ENCODE results near the gene ABCC6. TPM values are rescaled to one million over a fixed set of nuclear protein-coding genes. Genes with fewer than 3 reads are reported as not detected.

Gene ABCC6
- total RNA-seq, 1 donor from 2014 or later = 2.7 TPM

DNA sequence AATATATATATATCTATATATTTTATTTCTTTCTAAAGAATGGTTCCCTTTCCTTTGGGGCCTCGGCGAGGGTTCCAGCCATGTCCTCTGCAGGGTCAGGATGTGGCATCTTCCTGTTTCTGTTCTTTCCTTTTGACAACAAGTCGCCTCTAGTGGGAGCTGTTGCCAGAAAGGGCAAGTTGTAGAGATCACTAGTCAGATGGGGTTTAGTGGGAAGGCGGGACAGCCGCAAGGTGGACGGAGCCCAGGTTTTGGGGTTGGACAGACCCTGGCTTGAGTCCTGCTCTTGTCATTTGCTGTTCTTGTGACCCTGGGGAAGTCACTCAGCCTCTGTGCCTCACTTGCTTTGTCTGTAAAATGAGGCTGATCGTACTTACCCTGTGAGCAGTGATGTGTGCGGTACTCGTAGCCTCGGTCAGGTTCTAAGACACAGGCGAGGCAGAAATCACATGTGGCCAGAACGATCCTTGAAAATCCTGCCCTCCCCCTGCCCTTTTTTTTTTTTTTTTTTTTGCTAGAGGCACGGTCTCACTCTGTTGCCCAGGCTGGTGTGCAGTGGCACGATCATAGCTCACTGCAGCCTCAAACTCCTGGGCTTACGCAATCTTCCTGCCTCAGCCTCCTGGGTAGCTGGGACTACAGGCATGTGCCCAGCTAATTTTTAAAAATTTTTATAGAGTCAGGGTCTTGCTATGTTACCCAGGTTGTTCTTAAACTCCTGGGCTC lies 80.1 kb downstream of the ABCC6 start:
- Mint-ChIP-seq H3K27me3 (ENCODE audit: unreplicated experiment) (peaks cover 2% of the 10 kb centered on the region), H3K27ac (ENCODE audit: unreplicated experiment) (no peak overlapping the region), H3K9me3 (ENCODE audit: unreplicated experiment) (no peaks in the 10 kb centered on the region), H3K36me3 (ENCODE audit: unreplicated experiment) (no peaks in the 10 kb centered on the region), H3K4me3 (ENCODE audit: unreplicated experiment) (no peak overlapping the region), H3K4me1 (ENCODE audit: low read depth, unreplicated experiment) (no peaks in the 10 kb centered on the region)
- no peak for DNase-seq
- TF ChIP-seq, protein P1, sequence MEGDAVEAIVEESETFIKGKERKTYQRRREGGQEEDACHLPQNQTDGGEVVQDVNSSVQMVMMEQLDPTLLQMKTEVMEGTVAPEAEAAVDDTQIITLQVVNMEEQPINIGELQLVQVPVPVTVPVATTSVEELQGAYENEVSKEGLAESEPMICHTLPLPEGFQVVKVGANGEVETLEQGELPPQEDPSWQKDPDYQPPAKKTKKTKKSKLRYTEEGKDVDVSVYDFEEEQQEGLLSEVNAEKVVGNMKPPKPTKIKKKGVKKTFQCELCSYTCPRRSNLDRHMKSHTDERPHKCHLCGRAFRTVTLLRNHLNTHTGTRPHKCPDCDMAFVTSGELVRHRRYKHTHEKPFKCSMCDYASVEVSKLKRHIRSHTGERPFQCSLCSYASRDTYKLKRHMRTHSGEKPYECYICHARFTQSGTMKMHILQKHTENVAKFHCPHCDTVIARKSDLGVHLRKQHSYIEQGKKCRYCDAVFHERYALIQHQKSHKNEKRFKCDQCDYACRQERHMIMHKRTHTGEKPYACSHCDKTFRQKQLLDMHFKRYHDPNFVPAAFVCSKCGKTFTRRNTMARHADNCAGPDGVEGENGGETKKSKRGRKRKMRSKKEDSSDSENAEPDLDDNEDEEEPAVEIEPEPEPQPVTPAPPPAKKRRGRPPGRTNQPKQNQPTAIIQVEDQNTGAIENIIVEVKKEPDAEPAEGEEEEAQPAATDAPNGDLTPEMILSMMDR (IDR thresholded peaks at IDR 0.05; ENCODE audit: partially characterized antibody, unreplicated experiment) = no peak

DNA sequence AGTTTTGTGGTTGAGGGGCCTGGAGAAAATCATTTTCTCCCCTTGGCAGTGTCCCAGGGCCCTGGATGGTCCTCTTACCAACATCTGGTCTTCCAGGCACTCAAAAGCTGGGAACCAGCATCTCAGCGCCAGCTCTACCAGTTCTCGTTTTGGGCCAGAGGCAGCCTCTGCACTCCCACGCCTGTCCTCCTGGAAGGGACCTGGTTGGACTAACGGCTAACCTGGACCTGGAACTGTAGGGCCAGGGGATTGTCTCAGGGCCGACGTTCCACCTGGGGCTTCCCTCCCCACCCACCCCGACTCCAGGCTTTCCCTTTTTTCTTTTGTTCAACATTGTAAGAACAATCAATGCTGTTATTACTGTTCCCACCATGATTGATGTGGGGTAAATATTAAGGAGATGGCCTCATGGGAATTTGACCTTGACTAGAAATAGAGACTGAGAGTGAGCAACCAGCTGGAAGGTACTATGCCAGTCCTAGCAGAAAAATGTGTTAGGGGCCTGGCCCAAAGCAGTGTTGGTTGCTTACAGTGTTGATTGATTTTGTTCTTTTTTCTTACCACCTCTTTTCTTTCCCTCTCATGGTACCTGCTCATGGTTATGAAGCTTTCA lies 81.4 kb downstream of the ABCC6 start:
- H3K4me1 Mint-ChIP-seq (ENCODE audit: low read depth, unreplicated experiment) = no peaks in the 10 kb centered on the region
- H3K4me3 Mint-ChIP-seq (ENCODE audit: unreplicated experiment) = no peak overlapping the region
- no peaks in the 10 kb centered on the region for H3K9me3 Mint-ChIP-seq (ENCODE audit: unreplicated experiment)
- peaks cover 2% of the 10 kb centered on the region for H3K27me3 Mint-ChIP-seq (ENCODE audit: unreplicated experiment)
- no peaks in the 10 kb centered on the region for H3K36me3 Mint-ChIP-seq (ENCODE audit: unreplicated experiment)
- no peak overlapping the region for H3K27ac Mint-ChIP-seq (ENCODE audit: unreplicated experiment)
- DNase-seq = no peak
- TF ChIP-seq, protein P1 (IDR thresholded peaks at IDR 0.05; ENCODE audit: partially characterized antibody, unreplicated experiment) = no peak

DNA sequence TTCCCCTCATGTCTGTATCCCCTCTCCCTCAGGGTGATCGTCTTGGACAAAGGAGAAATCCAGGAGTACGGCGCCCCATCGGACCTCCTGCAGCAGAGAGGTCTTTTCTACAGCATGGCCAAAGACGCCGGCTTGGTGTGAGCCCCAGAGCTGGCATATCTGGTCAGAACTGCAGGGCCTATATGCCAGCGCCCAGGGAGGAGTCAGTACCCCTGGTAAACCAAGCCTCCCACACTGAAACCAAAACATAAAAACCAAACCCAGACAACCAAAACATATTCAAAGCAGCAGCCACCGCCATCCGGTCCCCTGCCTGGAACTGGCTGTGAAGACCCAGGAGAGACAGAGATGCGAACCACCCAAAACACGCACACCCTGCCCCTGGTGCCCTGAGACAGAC lies 82.2 kb downstream of the ABCC6 start:
- no peak overlapping the region for H3K27ac Mint-ChIP-seq (ENCODE audit: unreplicated experiment)
- no peaks in the 10 kb centered on the region for H3K9me3 Mint-ChIP-seq (ENCODE audit: unreplicated experiment)
- no peaks in the 10 kb centered on the region for H3K4me1 Mint-ChIP-seq (ENCODE audit: low read depth, unreplicated experiment)
- DNase-seq = no peak
- H3K36me3 Mint-ChIP-seq (ENCODE audit: unreplicated experiment) = no peaks in the 10 kb centered on the region
- H3K27me3 Mint-ChIP-seq (ENCODE audit: unreplicated experiment) = peaks cover 2% of the 10 kb centered on the region
- no peak overlapping the region for H3K4me3 Mint-ChIP-seq (ENCODE audit: unreplicated experiment)
- TF ChIP-seq, protein P1 (IDR thresholded peaks at IDR 0.05; ENCODE audit: partially characterized antibody, unreplicated experiment) = no peak

DNA sequence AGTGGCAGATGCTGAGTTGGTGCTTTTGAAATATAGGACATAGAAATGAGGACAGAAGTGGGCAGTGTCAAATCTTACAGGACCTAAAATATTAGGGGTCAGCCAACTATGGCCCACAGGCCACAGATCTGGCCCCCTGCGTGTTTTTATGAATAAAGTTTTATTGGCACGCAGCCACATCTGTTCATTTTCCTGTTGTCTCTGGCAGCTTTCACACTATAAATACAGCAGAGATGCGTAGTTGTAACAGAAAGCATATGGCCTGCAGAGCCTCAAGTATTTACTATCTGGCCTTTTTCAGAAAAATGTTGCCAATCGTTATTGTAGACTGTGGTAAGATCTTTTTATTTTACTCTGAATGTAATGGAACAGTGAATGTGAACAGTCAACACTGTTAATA lies 82.8 kb downstream of the ABCC6 start:
- Mint-ChIP-seq H3K27ac (ENCODE audit: unreplicated experiment) (no peak overlapping the region), H3K36me3 (ENCODE audit: unreplicated experiment) (no peaks in the 10 kb centered on the region), H3K4me1 (ENCODE audit: low read depth, unreplicated experiment) (no peaks in the 10 kb centered on the region), H3K4me3 (ENCODE audit: unreplicated experiment) (no peak overlapping the region), H3K9me3 (ENCODE audit: unreplicated experiment) (no peaks in the 10 kb centered on the region), H3K27me3 (ENCODE audit: unreplicated experiment) (peaks cover 2% of the 10 kb centered on the region)
- TF ChIP-seq, protein P1 (IDR thresholded peaks at IDR 0.05; ENCODE audit: partially characterized antibody, unreplicated experiment) = no peak
- no peak for DNase-seq

DNA sequence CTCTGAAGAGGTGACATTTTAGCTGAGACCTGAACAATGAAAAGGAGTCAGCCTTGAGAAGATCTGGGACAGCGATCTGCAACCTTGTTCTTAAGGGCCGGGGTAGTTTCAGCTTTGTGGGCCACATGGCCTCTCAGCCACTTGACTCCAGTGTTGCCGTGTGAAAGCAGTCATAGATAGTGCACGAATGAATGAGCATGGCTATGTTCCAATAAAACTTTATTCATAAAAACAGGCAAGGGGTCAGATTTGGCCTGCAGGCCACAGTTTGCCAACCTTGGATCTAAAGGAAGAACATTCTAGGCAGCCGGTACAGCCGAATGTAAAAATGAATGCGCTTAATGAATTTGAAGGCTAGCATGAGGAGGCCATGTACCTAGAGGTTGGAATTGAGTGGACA lies 83.5 kb downstream of the ABCC6 start:
- H3K27me3 Mint-ChIP-seq (ENCODE audit: unreplicated experiment) = peaks cover 2% of the 10 kb centered on the region
- H3K27ac Mint-ChIP-seq (ENCODE audit: unreplicated experiment) = no peak overlapping the region
- no peak overlapping the region for H3K4me3 Mint-ChIP-seq (ENCODE audit: unreplicated experiment)
- no peaks in the 10 kb centered on the region for H3K4me1 Mint-ChIP-seq (ENCODE audit: low read depth, unreplicated experiment)
- TF ChIP-seq, protein P1 (IDR thresholded peaks at IDR 0.05; ENCODE audit: partially characterized antibody, unreplicated experiment) = no peak
- no peaks in the 10 kb centered on the region for H3K36me3 Mint-ChIP-seq (ENCODE audit: unreplicated experiment)
- H3K9me3 Mint-ChIP-seq (ENCODE audit: unreplicated experiment) = no peaks in the 10 kb centered on the region
- DNase-seq = no peak

All from glutamatergic neuron (in vitro differentiated cells).